GM19455 (cell line): Measurements from ENCODE around the gene ADGRD1.

Source experiments
- ATAC-seq: cut with Tn5 transposase; IDR thresholded peaks from one replicate; pipeline ENCODE4 v1.9.1; 2021; ENCODE audit not compliant: unreplicated experiment

ADGRD1 gene

GRCh38 chr12:131151558-131152345 is 198.0 kb downstream of the ADGRD1 start:
- no peak for ATAC-seq

DNA sequence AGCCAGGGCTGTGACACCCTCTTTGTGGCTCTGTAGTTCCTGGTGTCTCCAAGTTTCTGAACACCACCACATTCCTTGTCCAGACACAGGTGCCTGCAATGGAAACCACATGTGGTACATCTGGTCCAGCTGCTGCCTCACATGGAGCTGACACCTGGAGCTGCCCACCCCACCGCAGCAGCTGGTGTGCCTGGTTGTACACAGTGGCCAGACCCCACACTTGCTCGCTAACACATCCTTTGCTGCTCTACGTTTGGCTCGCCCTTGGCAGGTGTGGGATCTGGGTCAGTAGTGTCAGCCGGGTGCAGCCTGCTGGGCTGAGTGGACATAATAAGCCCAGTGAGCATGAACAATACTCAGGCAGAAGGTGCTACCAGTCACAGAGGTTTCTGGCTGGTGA is 198.9 kb downstream of the ADGRD1 start:
- no peak for ATAC-seq

DNA sequence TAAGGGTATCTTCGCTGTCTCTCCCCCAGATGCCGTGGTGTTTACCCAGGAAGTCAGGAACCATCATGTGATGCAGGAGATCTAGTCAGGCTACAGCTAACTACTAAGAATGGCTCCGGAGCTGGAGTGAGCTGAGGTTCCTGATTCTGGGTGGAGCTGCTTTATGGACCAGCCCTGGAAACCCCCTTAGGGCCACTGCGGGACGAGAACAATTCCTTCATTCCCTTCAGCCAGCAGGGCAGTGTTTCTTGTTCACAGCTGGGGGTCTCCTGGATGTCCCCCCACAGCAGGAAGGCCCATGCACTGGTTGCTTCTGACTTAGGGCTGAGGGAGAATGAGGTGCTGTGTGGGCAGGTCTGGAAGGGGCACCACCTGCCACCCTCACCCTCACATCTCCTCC is 199.3 kb downstream of the ADGRD1 start:
- ATAC-seq, result no peak

DNA sequence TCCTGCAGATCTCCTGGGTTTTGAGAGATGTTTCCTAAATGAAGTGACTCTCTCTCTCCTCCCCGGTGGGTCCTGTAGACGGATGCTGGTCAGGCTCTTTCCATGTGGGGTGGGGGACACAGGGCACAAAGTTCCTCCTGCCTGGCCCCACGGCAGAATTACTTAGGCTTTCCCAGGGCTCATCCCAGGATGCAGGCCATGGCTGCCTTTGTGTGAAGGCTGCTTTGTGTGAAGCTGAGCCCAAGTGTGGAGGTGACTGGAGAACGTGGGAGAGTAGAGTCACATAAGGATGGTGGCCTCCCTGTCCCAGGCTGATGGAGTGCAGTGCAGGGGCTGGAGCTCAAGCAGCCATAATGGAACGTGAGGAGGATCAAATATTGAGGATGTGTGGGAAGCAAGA is 200.2 kb downstream of the ADGRD1 start:
- no peak for ATAC-seq

DNA sequence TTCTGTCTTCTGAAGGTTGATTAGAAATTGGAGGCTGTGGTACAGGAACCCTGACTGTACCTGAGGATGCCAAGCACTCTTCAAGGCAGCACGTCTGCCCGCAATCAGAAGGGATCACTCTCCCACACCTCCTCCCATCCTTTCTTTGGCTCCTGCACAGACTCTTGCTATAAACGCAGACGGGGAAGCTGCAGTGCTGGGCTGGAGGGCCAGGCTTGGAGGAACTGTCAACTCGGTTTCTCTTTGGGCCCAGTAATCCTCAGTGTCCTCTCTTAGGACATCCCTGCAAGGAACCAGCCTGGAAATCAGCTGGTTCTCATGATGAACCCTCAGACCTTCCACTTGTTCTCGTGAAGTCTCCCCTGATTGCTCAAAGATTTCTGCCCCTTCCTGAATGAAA is 201.4 kb downstream of the ADGRD1 start:
- ATAC-seq, result no peak

GRCh38 chr12:131157743-131158142 is 204.0 kb downstream of the ADGRD1 start:
- no peak for ATAC-seq

DNA sequence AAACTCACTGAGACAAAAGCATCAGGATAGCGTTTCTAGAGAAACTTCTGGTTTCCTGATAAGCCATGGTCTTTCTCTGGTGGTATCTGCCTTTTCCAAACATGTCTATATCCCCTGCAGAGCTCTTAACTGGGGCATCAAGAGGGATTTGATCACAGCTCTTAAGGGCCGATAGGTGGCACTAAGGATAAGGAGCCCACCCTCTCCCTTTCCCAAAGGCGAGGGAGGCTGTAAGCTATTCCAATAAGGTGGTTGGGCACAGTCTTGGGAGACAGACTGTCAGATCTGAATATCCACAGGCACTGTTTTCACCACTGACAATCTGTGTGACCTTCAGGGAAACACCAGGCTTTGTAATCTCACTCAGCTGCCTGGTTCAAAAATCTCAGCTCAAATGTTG is 206.0 kb downstream of the ADGRD1 start:
- ATAC-seq, result no peak

DNA sequence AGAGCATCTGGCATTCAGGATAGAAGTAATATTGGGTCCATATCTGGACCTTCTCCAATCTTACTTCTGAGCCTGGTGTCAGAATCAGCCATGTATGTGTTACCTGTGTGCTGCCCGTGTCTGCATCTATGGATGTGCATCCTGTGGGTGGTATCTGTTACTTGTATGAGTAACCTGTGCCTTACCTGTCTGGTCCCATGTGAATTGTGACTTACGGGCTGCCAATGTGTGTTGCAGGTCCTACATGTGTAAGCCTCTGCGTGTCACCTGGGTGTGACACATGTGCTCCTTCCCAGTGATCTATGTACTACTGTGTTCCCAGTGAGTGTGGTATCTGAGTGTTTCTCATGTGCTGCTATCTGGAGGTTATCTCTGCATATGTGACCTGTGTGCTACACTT is 208.4 kb downstream of the ADGRD1 start:
- no peak for ATAC-seq

GRCh38 chr12:131163189-131163738 is 209.6 kb downstream of the ADGRD1 start:
- no peak for ATAC-seq

DNA sequence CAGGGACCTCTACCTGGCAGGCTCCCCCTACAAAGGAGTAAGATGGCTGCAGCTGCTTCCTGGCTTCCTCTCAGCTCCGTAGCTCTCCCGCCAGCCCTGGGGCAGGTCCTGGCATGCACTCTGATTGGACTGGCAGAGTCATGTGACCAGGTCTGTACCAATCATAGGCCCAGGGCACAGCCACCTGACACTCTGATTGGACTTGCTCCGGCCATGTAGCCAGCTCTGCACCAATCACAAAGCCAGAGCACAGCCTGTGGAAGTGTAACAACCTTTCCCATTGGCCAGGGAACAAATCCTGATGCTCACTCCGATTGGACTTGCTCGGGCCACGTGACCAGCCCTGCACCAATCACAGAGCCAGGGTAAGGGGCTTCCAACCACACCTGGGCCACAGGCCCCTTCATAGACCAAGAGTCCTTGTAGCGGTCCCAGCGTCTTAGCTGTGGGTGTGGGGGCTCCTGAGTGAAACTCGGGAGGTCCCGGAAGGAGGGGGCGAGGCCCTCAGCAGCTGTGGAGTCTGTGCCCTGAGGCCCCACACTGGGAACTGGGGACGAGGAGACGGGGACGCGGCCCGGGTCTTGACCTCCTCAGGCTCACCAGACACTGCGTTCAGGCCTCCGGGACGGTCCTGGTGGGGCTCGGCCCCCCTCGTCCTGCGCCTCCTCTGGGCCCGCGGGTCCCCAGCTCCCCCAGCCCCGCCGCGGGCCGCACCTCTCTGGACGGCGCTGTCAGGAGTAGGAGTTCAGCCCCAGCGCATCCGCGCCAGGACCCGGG is 210.6 kb downstream of the ADGRD1 start:
- ATAC-seq, result no peak

DNA sequence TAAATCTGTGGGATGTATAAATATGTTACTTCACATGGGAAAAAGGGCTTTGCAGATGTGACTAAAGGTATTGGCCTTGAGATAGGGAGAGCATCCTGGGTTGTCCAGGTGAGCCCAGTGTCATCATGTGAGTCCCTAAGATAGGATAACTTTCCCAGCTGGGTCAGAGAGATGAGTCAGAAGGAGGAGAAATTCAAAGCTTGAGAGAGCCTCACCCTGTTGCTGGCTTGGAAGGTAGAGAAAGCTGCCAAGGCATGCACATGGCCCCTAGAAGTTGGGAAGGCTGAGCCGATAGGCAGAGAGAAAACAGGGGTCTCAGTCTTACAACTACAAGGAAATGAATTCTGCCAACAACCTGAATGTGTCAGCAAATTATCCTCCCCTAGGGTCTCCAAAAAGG is 213.0 kb downstream of the ADGRD1 start:
- ATAC-seq, result no peak

GRCh38 chr12:131167334-131167733 is 213.6 kb downstream of the ADGRD1 start:
- no peak for ATAC-seq

DNA sequence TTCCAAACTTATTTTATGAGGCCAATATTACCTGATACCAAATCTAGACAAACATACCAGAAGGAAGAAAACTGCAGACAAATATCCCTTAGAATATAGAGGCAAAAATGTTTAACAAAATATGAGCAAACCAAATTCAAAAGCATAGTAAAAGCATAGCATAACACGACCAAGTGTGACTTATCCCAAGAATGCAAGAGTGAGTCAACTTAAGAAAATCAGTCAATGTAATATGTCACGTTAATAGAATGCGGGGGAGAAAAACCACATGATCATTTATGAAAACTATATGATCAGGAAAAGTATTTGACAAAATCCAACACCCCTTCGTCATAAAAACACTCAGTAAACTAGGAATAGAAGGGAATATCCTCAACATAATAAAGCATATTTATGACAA is 217.3 kb downstream of the ADGRD1 start:
- no peak for ATAC-seq

GRCh38 chr12:131174901-131175300 is 221.2 kb downstream of the ADGRD1 start:
- ATAC-seq, result no peak

- ATAC-seq, result no peak
Measured at GRCh38 chr12:131176266-131176665, 222.6 kb downstream of the ADGRD1 start.

DNA sequence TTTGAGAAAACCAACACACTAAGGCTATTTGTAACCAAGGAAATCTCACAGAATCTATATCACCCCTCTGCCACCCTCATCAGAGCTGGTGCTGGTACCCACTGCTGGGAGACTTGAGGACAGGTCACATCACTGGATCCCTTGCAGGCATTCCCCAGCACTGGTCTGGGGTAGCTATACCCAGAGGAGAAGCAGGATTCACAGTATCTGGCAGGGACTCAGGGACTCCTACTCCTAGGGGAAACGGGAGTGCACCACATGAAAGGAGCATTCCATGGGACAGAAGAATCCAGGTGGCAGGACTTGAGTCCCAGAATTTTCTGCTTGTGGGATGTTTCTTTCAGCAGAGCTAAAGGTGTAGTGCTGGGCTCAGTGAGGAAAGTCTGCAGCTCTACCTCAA is 223.2 kb downstream of the ADGRD1 start:
- ATAC-seq, result no peak

- ATAC-seq, result no peak
Measured at GRCh38 chr12:131177599-131177998, 223.9 kb downstream of the ADGRD1 start.

GRCh38 chr12:131187602-131188001 is 233.9 kb downstream of the ADGRD1 start:
- ATAC-seq, result no peak

GRCh38 chr12:131188131-131189050 is 234.7 kb downstream of the ADGRD1 start:
- no peak for ATAC-seq

- ATAC-seq, result no peak
Measured at GRCh38 chr12:131189781-131190180, 236.1 kb downstream of the ADGRD1 start.

DNA sequence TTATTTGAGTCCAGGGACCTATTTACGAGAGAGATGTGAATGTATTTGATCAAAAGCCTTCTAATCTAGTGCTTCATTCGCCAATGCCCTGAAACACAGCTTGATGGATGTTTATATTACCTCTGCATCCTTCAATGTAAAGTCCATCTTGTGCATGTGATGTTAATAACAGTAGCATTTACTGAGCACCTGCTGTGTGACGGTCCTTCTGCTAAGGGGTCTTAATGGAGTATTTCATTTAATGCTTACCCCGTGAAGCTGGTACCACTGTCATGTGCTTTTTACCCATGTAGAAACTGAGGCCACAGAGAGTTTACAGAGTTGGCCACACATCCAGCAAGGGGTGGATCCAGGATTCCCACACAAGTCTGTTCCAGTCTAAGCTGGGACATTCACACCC is 237.3 kb downstream of the ADGRD1 start:
- no peak for ATAC-seq
